GM12864 (cell line): ENCODE results near the gene POLA1.

ENCODE experiments used
- DNase-seq: peaks from one replicate; pipeline ENCODE4 v3.0.0-alpha.2; 2011; ENCODE audit warnings: low read depth
- H3K4me3 ChIP-seq: 2 replicates; pipeline ENCODE4 v1.5.1; 2011; ENCODE audit warnings: mild to moderate bottlenecking, low read depth, low read length, control low read depth
- TF ChIP-seq, protein P1 (sequence below): IDR thresholded peaks from 2 replicates; pipeline ENCODE4 v1.5.1; 2011; ENCODE audit warnings: low read depth, mild to moderate bottlenecking, moderate library complexity, low read length, control low read depth, inconsistent platforms; ENCODE audit errors: missing control alignments

The POLA1 gene

DNA sequence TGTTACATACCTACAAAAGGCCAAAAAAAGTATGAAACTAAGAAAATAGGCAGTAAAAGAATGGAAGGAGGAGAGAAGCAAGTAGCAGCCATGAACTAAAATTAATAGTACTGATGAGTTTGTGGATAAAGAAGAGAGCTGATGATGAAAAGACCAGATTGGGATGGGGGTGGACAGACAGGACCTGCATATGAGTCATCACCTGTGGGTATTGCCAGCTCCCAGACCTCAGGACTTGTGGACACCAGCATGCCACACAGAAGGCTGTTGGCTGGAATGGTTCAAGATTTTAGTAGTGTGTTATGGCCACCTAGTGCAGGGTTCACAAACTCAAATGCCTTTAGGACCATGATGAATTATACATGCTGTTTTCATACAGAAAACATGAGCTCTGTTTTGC lies 263.1 kb downstream of the POLA1 start:
- no peak overlapping the region for H3K4me3 ChIP-seq
- DNase-seq = no peak
- TF ChIP-seq, protein P1, sequence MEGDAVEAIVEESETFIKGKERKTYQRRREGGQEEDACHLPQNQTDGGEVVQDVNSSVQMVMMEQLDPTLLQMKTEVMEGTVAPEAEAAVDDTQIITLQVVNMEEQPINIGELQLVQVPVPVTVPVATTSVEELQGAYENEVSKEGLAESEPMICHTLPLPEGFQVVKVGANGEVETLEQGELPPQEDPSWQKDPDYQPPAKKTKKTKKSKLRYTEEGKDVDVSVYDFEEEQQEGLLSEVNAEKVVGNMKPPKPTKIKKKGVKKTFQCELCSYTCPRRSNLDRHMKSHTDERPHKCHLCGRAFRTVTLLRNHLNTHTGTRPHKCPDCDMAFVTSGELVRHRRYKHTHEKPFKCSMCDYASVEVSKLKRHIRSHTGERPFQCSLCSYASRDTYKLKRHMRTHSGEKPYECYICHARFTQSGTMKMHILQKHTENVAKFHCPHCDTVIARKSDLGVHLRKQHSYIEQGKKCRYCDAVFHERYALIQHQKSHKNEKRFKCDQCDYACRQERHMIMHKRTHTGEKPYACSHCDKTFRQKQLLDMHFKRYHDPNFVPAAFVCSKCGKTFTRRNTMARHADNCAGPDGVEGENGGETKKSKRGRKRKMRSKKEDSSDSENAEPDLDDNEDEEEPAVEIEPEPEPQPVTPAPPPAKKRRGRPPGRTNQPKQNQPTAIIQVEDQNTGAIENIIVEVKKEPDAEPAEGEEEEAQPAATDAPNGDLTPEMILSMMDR = no peak

DNA sequence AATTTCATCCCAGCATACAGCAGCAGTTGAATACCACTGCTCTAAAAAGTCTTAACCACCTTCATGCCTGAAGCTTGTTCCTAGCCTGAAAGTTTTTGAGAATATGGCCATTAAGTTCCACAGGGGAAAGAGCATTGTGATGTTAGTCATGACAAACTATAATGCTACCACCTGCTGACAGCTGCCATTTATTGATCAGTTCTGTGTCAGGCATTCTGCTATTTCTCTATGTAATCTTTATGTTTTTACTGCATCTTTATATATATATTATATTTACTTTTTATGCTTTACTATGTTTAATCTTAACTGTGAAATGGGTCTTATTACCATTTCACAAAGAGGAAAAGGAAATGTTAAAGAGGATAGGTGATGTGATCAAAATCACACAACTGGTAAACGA lies 268.1 kb downstream of the POLA1 start:
- DNase-seq = no peak
- TF ChIP-seq, protein P1 = no peak
- H3K4me3 ChIP-seq = no peak overlapping the region

DNA sequence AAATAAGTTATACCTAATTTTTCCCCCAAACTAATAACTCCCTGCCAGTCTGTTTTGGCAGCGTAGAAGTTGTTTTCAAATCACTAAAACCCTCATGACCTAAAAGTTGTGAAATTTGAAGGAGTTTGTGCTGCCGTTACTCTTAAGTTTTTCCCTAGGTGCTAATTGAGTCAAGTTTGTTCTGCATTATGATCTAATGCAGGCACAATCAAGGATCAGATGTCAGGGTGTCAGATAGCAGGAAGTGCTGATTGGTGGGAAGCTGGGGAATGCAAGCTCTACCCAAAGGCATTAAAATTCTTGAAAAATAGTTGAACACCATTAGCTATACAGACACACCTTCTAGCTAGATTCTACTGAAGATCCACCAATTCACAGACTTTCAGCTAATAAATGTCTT lies 270.1 kb downstream of the POLA1 start:
- no peak overlapping the region for H3K4me3 ChIP-seq
- DNase-seq = no peak
- TF ChIP-seq, protein P1 = no peak

DNA sequence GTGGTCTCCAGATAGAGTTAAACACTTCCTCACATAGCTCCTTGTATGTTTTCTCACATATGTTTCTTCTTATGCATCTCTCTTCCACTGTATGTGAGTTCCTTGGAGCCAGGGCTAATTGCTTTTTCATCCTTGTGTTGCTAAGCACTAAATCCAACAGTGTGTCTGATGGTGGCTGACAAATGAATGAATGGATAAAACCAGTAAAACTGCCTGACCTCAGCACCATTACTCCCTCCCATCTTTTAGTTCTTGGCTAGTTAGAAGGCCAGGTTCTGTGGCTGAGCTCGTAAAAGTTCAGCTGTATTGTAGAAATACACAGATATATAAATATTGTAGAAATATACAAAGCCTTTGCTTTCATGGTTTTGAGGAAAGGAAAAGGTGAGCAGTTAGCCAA lies 271.7 kb downstream of the POLA1 start:
- no peak overlapping the region for H3K4me3 ChIP-seq
- TF ChIP-seq, protein P1 = no peak
- no peak for DNase-seq

DNA sequence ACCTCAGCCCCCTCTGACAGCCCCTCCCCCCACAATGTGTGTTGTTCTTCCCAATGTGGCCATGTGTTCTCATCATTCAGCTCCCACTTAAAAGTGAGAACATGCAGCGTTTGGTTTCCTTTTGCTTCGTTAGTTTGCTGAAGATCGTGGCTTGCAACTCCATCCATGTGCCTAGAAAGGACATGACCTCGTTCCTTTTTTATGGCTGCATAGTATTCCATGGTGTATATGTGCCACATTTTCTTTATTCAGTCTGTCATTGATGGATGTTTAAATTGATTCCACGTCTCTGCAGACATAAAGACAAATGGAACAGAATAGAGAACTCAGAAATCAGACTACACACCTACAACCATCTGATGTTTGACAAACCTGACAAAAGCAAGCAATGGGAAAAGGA lies 276.1 kb downstream of the POLA1 start:
- no peak overlapping the region for H3K4me3 ChIP-seq
- TF ChIP-seq, protein P1 = no peak
- DNase-seq = no peak

DNA sequence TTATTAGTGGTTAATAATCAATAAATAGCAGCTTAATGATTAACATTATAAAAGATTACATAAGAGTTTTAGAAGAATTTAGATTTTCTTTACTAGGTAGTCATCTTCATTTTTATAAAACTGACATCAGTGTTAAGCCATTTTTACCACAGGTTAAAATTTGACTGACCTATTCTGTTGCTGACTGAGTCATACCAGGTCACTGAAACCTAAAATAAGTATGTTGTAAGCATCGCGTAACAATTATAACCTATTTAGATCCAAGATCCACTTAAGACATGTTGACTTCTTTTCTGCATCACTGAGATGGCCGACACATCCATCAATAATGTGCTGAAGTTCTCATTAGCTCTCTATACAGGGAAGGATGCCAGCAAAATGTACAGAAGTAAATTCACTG lies 285.4 kb downstream of the POLA1 start:
- H3K4me3 ChIP-seq = no peak overlapping the region
- DNase-seq = no peak
- TF ChIP-seq, protein P1 = no peak

DNA sequence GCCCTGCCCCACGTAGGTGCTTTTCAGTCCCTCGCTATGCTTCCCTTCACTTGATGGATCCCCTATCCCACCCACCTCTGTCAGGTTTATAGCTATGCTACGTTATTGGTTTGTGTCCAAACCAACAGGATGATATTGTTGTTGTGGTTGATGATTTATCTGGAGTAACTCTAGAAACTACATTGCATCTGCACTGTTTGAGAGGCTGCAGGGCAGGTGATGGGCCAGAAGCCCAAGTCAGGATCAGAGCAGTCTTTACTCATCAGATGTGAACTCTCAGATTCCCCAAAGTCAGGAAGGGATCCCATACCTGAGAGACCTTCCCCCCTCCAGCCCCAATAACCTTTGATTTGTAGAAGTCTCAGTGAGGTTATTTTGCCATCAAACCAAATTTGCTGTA lies 287.3 kb downstream of the POLA1 start:
- no peak overlapping the region for H3K4me3 ChIP-seq
- TF ChIP-seq, protein P1 = no peak
- no peak for DNase-seq
